Motor neuron (in vitro differentiated cells): ENCODE measurements around the gene CD93. TPM values are rescaled to one million over a fixed set of nuclear protein-coding genes. Genes with fewer than 3 reads are reported as not detected.

Experiments
- ATAC-seq, 8 experiments: fragments of 200-7000 bp; cut with Tn5 transposase; replicated peaks in 6 of 8; 2 replicates each; pipeline ENCODE4 v1.8.0; 2021; ENCODE audit warnings: mild to moderate bottlenecking in 8 of 8, moderate library complexity in 8 of 8
- H3K27ac ChIP-seq, 2 donors: fragments of 250-450 bp; sonication (Bioruptor Pico); 2 replicates each; pipeline ENCODE4 v1.9.0; 2021; ENCODE audit warnings: antibody characterized with exemption in 2 of 2, mild to moderate bottlenecking in 2 of 2, moderate library complexity in 1 of 2
- H3K4me1 ChIP-seq, 2 donors: fragments of 250-450 bp; sonication (Bioruptor Pico); replicated peaks in 1 of 2; 2 replicates each; pipeline ENCODE4 v1.6.1; 2021; ENCODE audit warnings: antibody characterized with exemption in 2 of 2, mild to moderate bottlenecking in 2 of 2, moderate library complexity in 1 of 2
- H3K4me3 ChIP-seq, 5 donors: fragments of 250-450 bp; sonication (Bioruptor Pico); 2 replicates each; pipeline ENCODE4 v1.9.0; 2021; ENCODE audit warnings: antibody characterized with exemption in 5 of 5, mild to moderate bottlenecking in 5 of 5, moderate library complexity in 4 of 5
- WGBS, 10 experiments: fragments of 450-650 bp; shearing (Covaris generic); methylation state at CpG; one replicate each; pipeline ENCODE4 v1.0.0; 2022; 5-methylcytosine and 5-hydroxymethylcytosine counted together
- in situ Hi-C, 9 experiments: fragments of 400-800 bp; cut with MboI; loops; one replicate each; pipeline ENCODE4 v1.15.0; 2021; ENCODE audit warnings: low sequenced_read_pairs in 9 of 9, low pct_unique_long_range_greater_than_20kb in 2 of 9; ENCODE audit not compliant: unreplicated experiment in 9 of 9
- total RNA-seq, 8 experiments: library from RNA; unstranded; fragments of 300-600 nt; gene quantifications; 2 replicates each; pipeline versions ENCODE4 v1.2.3 to v1.2.4, GENCODE V29; 2022

The CD93 gene
- total RNA-seq, 8 experiments from 2014 or later: under 0.01 to 0.38 (median 0.09) TPM; not detected in 1

- in situ Hi-C loops: loop anchor here in 2 of 9 experiments (25.0 kb wide), 1 partner anchor 300 kb away; no protein-coding TSS in a partner anchor
- Histone ChIP-seq H3K4me3 (no peak overlapping the region), H3K4me1 (no peaks in the 10 kb centered on the region), H3K27ac (no peak overlapping the region)
- no peak for ATAC-seq
- 14 to 70% (median 43%) methylated on average over 1 to 2 of the region's 3 CpGs; no CpG with 5 or more reads in 3 of the 10 experiments for WGBS, 10 experiments
Measured at GRCh38 chr20:23037017-23037481, 49.1 kb downstream of the CD93 start.

- 78% methylated on average over 4 of the region's 11 CpGs; no CpG with 5 or more reads in 9 of the 10 experiments for WGBS, 10 experiments
- no peak overlapping the region for H3K27ac ChIP-seq
- H3K4me1 ChIP-seq: no peaks in the 10 kb centered on the region
- ATAC-seq: no peak
- in situ Hi-C loops: loop anchor here in 2 of 9 experiments (25.0 kb wide), 1 partner anchor 301 kb away; no protein-coding TSS in a partner anchor
- H3K4me3 ChIP-seq: no peak overlapping the region
Measured at GRCh38 chr20:23036371-23036770, 49.8 kb downstream of the CD93 start.

- Histone ChIP-seq H3K27ac (no peak overlapping the region), H3K4me1 (no peaks in the 10 kb centered on the region), H3K4me3 (no peak overlapping the region)
- 80 to 100% (median 100%) methylated on average over 1 to 4 of the region's 41 CpGs; no CpG with 5 or more reads in 7 of the 10 experiments for WGBS, 10 experiments
- no peak for ATAC-seq
- in situ Hi-C loops: loop anchor here in 2 of 9 experiments (25.0 kb wide), 1 partner anchor 302 kb away; no protein-coding TSS in a partner anchor
Measured at GRCh38 chr20:23035731-23036130, 50.4 kb downstream of the CD93 start.

DNA sequence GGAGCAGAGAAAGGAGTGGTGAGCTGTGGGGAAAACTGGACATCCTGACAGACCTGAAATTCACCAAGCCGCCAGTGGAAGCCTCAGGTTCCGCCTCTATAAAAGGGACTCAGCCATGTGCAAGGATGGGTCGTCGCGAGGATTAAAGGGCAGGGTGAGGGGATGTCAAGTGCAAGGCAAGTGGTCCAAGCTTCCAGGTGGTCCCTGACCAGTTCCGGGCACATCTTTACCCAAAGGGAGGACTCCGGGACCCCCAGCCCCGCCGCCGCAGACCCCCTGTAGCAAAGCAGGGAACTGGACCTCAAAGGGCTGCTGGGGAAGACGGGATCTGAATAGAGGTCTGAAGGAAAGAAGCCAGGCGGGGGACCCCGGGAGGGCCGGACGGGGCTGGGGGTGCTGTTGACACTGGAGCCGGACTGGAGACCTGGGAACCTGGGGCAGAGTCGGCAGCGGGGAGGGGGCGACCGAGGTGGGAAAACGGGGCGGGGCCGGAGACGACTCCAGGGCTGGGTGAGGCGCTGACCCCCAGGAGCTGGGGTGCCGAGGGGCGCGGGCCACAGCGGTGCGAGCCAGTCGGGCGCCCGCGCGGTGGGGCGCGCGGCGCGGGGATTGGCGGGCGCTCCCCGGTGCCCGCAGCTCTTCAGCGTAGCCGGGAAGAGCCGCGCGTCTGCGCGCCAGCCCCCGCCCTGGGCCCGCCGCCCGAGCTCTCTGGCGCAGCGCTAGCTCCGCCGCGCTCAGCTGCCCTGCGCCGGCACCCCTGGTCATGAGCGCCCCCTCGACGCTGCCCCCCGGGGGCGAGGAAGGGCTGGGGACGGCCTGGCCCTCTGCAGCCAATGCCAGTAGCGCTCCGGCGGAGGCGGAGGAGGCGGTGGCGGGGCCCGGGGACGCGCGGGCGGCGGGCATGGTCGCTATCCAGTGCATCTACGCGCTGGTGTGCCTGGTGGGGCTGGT is 51.1 kb downstream of the CD93 start, which contains the start of gene SSTR4:
TSS of gene SSTR4 (plus strand) at position 592 of the 951 bp plus-strand sequence. CDS start at position 764, 172 bp downstream.
- 46 to 86% (median 81%) methylated on average over 3 to 11 of the region's 83 CpGs; no CpG with 5 or more reads in 7 of the 10 experiments for WGBS, 10 experiments
- Histone ChIP-seq H3K27ac (no peak within 1 kb of the TSS), H3K4me3 (peak within 1 kb of the TSS in 2 of 5 donors; percentile 17 to 21), H3K4me1 (no peaks in the 10 kb centered on the region)
- in situ Hi-C loops: loop anchor here in 2 of 9 experiments (25.0 kb wide), 1 partner anchor 302 kb away; no protein-coding TSS in a partner anchor
- ATAC-seq: peak in 2 of 8 experiments; percentile 37 to 66

DNA sequence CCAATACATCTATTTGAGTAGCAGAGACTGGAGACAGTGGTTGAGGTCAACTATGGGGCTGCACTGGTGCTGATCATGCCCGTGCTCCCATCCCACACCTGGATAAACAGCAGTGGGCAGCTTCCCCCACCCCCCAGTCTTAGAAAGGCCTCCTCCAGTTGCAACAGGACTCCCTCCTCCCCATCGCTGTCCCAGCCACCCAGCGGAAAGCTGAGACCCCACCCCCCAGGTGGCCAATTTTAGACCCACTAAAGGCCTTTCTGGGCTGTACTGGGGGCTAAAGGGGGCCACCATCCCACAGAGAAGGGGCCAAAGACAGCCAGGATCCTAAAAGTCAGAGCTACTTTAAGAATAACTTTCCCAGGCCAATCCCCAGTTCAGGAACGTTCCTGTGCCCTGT is 52.2 kb downstream of the CD93 start:
- in situ Hi-C loops: loop anchor here in 2 of 9 experiments (25.0 kb wide), 1 partner anchor 303 kb away; no protein-coding TSS in a partner anchor
- no peak for ATAC-seq
- H3K27ac ChIP-seq: no peak overlapping the region
- no peaks in the 10 kb centered on the region for H3K4me1 ChIP-seq
- H3K4me3 ChIP-seq: no peak overlapping the region
- 40% methylated on average over 1 of the region's 4 CpGs; no CpG with 5 or more reads in 8 of the 10 experiments for WGBS, 10 experiments

DNA sequence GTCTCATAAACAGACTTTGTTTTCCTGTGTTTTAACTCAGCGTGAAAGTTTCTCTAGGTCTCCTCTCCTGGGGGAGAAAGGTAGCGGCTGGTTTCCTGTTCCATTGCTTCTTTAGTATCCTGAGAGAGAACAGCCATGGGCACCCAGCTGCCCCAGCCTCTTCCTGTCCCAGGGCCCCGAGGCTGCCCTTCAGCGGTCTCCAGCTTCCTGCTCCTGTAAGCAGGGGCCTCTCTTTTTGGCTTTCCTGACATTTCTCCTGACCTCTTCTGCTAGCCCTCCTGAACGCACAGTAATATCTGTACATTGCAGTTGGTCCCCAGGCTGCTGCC is 53.4 kb downstream of the CD93 start:
- Histone ChIP-seq H3K4me3 (no peak overlapping the region), H3K4me1 (no peaks in the 10 kb centered on the region), H3K27ac (no peak overlapping the region)
- no peak for ATAC-seq
- in situ Hi-C loops: loop anchor here in 2 of 9 experiments (25.0 kb wide), 1 partner anchor 305 kb away; no protein-coding TSS in a partner anchor
- 67 to 86% (median 80%) methylated on average over 1 to 5 of the region's 5 CpGs; no CpG with 5 or more reads in 4 of the 10 experiments for WGBS, 10 experiments

GRCh38 chr20:23032056-23032749 is 53.9 kb downstream of the CD93 start:
- Histone ChIP-seq H3K27ac (no peak overlapping the region), H3K4me1 (no peaks in the 10 kb centered on the region), H3K4me3 (no peak overlapping the region)
- WGBS, 10 experiments: 40 to 100% (median 78%) methylated on average over 1 to 6 of the region's 6 CpGs; no CpG with 5 or more reads in 1 of the 10 experiments
- in situ Hi-C loops: loop anchor here in 2 of 9 experiments (25.0 kb wide), 1 partner anchor 305 kb away; no protein-coding TSS in a partner anchor
- ATAC-seq: no peak

DNA sequence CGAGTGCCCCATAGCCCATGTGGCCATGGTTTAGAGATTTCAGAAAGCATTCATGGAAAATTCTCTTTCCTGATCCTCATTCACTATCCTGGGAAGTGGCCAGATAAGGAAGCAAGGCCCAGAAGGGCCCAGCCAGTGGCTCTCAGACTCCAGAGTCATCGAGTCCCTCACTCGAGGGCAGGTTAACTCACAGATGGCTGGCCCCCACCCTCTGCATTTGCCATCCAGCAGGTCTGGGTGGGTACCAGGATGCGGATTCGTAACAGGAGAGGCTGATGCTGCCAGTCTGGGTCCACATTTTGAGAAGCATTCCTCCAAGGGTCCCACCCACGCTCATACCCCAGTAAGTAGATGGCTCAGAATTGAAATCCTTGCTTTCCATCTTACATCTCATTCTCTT is 54.8 kb downstream of the CD93 start:
- Histone ChIP-seq H3K27ac (no peak overlapping the region), H3K4me3 (no peak overlapping the region), H3K4me1 (no peaks in the 10 kb centered on the region)
- WGBS, 10 experiments: 50 to 100% (median 74%) methylated on average over 1 to 5 of the region's 6 CpGs; no CpG with 5 or more reads in 1 of the 10 experiments
- in situ Hi-C loops: loop anchor here in 2 of 9 experiments (25.0 kb wide), 1 partner anchor 306 kb away; no protein-coding TSS in a partner anchor
- ATAC-seq: no peak

Other genes with a start within 250 kb of the CD93 start
- gene SSTR4, start 51.0 kb downstream of the CD93 start, total RNA-seq: under 1 TPM in 4 of 8 experiments, not detected in 4; 0.13 to 0.62 (median 0.35) TPM
- 1 to 10 TPM in 2 of 8 experiments, under 1 TPM in 6; 0.04 to 7.3 (median 0.23) TPM for gene THBD, start 36.7 kb downstream of the CD93 start, total RNA-seq